Stromal cell of bone marrow (primary cell): Measurements from ENCODE around the gene ROPN1L.
"Not testable (repeated sequence)": the region's sequence is repeated elsewhere in the genome, so short reads cannot be mapped to it uniquely, and the experiment has no call there.

ENCODE experiments used
- DNase-seq: peaks from one replicate; pipeline ENCODE4 v3.0.0-alpha.2; 2012; ENCODE audit warnings: low read depth

The ROPN1L gene

DNA sequence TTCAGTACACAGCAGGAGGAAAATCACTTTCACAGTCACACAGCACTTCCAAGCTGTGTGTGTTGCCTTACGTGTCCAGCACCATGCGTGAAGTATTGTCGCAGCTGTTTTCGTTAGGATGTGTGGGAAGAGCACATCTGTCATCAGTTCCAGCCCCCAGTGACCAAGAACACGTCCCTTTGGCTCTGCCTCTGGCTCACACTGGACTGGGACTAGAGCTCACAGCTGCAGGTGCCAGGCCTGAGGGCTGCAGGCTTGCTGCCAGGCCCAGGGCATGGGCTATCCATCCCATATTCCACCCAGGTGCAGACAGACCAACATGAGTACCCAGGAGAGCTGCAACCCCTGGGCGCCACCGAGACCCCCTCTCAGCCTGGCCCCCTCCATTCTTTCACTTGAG, 61.6 kb downstream of the ROPN1L start:
- DNase-seq: no peak

DNA sequence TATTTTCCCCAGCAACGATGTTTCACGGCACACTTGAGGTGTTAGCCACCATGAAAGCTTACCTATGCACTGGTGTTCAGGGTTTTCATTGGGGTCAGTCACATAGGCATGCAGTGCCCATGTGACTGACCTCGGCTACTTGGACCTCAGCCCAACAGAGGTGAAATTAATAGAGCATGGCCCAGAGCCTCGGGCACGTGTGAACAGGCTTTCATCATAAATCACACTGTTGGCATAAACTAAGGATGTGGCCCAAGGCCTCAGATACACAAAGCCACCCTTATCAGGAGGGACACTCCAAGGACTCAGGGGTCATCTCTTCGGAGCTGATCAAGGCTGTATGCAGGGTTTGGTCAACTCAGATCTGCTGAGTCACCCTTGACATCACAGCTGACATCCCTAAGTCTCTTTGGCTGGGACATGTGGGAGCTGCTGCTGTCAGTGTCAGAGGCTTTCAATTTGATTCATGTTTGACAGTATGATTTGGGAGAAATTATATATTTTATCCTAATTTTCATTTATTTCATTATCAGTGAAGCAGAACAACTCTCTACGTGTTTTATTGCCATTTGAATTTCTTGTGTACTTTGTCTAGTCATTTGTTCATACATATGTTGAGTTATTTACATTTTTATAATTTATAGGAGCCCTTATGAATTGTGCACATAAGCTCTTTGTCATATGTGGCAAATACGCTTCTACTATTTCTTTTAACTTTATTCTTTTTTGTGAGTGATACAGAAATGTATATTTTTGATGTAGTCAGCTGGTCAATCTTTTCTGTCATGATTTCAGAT, 62.5 kb downstream of the ROPN1L start:
- no peak for DNase-seq

DNA sequence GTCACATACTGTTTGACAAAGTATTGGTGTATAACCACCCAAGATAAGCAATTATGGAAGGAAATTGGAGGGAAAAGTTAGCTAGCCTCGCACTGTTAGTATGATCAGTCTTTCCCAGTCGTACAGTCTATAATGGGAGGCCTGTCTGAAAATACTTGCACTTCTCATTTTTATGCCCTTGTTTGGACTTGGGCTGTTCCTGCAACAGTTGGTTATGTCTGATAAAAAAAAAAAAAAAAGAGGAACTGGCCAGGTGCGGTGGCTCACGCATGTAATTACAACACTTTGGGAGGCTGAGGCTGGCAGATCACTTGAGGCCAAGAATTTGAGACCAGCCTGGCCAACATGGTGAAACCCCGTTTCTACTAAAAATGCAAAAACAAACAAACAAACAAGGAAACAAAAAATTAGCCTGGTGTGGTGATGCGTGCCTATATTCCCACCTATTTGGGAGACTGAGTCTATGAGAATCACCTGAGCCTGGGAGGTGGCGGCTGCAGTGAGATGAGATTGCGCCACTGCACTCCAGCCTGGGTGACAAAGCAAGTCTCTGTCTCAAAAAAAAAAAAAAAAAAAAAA, 63.9 kb downstream of the ROPN1L start:
- DNase-seq: no peak

DNA sequence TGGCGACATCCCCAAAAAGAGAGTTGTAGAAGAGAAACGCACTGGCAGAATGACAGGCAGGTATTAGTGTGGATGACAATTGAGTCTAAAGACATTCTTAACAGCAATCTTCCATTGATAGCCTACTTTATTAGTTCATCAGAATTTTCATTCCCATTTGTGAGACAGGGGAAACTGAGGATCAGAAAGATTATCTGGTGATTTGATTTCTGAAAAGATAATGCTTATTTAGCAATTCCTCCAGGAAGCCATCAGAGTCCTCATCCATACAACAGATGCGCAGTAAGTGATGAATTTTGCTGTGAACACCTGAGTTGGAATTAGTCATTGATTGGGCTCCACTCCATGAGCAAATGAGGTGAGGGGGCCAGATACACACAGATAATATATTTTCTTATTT, 64.9 kb downstream of the ROPN1L start:
- no peak for DNase-seq

DNA sequence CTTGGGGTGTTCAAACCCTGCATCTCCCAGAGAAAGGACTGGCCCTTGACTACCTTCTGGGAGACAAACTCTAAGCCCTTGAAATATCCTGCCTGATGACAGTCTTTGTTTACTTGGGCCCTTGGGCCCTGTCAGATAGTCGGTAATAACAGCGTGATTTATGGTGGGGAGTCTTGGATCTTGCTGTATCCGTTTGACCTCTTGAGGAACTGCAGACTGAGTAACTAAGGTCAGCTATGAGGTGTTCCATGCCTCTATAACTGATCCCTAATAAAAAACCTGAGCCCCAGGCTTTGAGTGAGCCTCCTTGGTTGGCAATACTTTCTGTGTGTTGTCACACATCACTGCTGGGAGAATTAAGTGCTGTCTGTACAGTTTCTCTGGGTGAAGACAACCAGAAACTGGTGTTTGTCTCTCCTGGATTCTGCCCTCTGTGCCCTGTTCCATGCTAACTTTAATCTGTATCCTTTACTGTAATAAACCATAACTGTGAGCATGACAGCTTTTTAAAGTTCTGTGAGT, 66.0 kb downstream of the ROPN1L start:
- DNase-seq: no peak

DNA sequence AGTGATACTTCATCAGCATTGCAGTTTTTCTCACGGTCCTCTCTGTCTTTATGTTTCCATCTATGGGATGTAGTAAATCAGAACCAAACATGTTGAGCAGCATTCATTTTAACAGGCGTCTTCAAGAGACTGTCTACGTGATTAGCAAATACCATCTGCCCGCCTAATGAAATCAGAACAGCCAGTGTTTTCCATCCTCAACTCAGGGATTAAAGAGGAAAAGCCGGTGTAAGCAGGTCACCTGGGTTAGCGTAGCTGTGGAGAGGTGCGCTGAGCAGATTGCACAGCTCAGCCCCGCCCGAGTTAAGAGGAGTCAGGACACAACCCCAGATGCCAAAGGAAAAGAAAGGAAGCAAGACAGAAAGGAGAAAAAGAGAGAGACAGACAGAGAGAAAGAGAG, 67.9 kb downstream of the ROPN1L start:
- DNase-seq: no peak

DNA sequence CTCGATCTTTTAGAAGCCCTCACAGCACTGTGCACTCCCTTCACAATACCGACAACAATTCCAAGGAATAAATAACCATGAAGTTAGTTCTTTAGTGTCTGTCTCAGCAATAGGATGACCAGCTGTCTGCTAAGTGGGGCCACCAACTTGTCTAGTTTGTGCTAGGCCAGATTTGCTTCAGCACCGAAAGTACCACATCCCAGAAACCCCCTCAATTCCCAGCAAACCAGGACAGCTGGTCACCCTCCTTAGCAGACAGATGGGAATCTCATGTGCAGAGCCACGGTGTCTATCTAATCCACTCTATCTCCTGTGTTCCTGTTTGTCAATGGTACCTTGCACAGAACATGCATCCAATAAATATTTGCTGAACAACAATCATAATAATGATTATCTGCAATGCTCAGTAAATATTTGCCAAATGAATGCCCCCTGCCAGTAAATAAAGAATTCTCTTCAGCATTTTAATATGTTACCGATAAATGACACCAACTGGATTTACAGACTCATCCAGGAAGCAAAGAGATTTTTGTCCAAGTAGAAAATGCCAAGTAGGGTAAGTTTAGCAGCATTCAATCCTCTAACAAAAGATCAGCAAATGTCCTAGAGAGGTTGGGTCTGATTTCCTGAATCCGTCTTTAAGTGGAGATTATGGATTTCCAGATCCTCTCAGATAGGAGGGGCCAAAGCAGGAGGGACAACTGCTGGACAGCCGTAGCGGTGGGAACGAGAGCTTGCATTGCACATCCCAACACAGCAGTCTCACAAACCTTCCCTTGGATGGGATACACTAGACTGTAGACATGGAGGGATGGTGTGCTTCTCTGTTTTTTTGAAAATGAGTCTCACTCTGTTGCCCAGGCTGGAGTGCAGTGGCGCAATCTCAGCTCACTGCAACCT, 70.3 kb downstream of the ROPN1L start:
- DNase-seq: no peak

DNA sequence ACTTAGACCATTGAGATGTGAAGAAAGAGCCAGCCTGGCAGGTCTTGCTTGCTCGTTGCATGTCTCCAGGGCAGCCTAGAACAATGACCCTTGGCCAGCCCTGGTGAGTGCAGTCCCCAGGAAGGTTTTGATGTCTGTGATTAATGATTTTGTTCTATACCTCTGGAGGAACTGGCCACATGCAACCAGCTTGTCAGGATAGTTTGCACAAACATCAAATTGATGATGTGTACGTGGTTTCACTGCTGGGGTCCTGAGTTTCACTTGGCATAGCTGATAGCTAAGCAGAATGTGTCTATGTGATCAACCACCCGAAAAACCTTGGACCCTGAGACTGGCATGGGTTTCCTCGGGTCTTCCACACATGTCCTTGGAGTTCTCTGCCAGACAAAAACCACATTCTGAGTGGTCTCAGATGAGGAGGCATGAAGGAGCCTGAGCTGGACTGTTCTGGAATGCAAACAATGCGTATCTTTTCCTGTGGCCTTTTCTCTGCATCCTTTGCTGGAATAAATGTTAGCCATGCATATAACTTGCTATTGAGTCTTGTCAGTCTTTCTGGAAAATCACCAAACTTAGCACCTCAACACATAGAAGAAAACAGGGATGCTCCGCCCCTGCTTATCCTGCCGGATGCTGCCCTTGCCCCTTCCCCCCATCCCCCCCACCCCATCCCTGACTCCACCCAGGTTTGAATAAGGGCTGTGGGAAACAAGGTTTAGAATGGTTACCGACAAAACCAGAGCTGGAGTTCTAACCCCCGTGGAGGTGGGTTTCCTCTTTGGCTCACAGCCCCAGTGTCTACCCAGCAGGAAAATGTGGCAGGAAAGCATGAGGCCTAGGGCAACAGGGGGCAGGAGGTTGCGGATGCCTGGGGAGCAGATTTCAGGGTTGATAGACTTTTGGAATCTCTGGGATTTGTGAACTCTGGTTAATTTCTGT, 72.1 kb downstream of the ROPN1L start:
- no peak for DNase-seq

DNA sequence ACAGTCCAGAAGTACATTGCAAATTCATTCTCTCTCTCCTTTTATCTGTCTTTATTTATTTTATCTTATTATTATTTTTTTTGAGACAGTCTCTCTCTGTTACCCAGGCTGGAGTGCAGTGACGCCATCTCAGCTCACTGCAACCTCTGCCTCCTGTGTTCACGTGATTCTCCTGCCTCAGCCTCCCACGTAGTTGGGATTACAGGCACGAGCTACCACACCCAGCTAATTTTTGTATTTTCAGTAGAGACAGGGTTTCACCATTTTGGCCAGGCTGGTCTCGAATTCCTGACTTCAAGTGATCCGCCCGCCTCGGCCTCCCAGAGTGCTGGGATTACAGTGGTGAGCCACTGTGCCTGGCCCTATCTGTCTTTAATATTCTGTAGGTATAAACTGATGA, 72.9 kb downstream of the ROPN1L start:
- not testable (repeated sequence) for DNase-seq
